ENCODE results near the gene DNAJC21. TPM values are rescaled to one million over a fixed set of nuclear protein-coding genes. Genes with fewer than 3 reads are reported as not detected.

Gene DNAJC21
- total and polyA plus RNA-seq, 10 of the 15 experiments (the other 5 are each of a cell fraction or from before 2014, with no cell fraction given): 9.2 to 53.5 (median 23.7) TPM

GRCh38 chr5:34905564-34905963 lies 23.8 kb upstream of the DNAJC21 start:
- H3K4me2 ChIP-seq (ENCODE audit: control insufficient read depth, insufficient read depth): no peak overlapping the region
- RAD21 ChIA-PET (ENCODE audit: unreplicated experiment): interaction anchor here (1.2 kb wide), 1 partner anchor 368 kb away, joined by 3 read pairs; no protein-coding TSS in a partner anchor
- no peak for ATAC-seq
- no peak overlapping the region for H2AFZ ChIP-seq (ENCODE audit: control insufficient read depth, low read depth, low read length)
- POLR2A ChIA-PET: interaction anchor here (3.1 kb wide), 1 partner anchor 10 kb away, joined by 11 read pairs; the partner anchor contains the start of genes BRIX1 and RAD1
- H3K9me3 ChIP-seq (replicated peaks; ENCODE audit: control insufficient read depth, insufficient read depth, low read length): no peaks in the 10 kb centered on the region
- no peak overlapping the region for H3K4me3 ChIP-seq
- no peaks in the 10 kb centered on the region for H3K4me1 ChIP-seq (ENCODE audit: control insufficient read depth, insufficient read depth, low read length)
- intact Hi-C loops (cut with micrococcal nuclease; ENCODE audit: unreplicated experiment): no loop called here
- DNase-seq (ENCODE audit: low read depth, low spot score): no peak
- no peak overlapping the region for H3K27ac ChIP-seq (ENCODE audit: control insufficient read depth, insufficient read depth)
- no peak for FAIRE-seq
- no peaks in the 10 kb centered on the region for H3K27me3 ChIP-seq (replicated peaks in 1 of 2; ENCODE audit: control insufficient read depth in 2 of 2, insufficient read depth in 2 of 2, low read length in 1 of 2)
- H3K9ac ChIP-seq (ENCODE audit: control insufficient read depth, insufficient read depth, low read length): no peak overlapping the region
- TF ChIP-seq RUNX3 (IDR thresholded peaks at IDR 0.05; ENCODE audit: low read length): no peak
- no peak for TF ChIP-seq PKNOX1 (IDR thresholded peaks at IDR 0.05)
- no peak for TF ChIP-seq MXI1 (IDR thresholded peaks at IDR 0.05; ENCODE audit: low read depth, low read length)
- TF ChIP-seq CBFB (IDR thresholded peaks at IDR 0.05; ENCODE audit: low read depth): no peak
- no peak for TF ChIP-seq CBX5 (IDR thresholded peaks at IDR 0.05; ENCODE audit: low read depth)
- no peak for TF ChIP-seq SRF (IDR thresholded peaks at IDR 0.05; ENCODE audit: low read depth in 2 of 2, low read length in 2 of 2)
- no peak for TF ChIP-seq EP300 (IDR thresholded peaks at IDR 0.05; ENCODE audit: borderline replicate concordance in 1 of 2, control insufficient read depth in 1 of 2, low read depth in 2 of 2, low read length in 2 of 2)
- TF ChIP-seq RELB (IDR thresholded peaks at IDR 0.05; ENCODE audit: low read depth): no peak
- TF ChIP-seq E4F1 (IDR thresholded peaks at IDR 0.05; ENCODE audit: borderline replicate concordance, partially characterized antibody): no peak
- CTCF ChIA-PET: interaction anchor here (1.0 to 2.5 kb wide), 3 partner anchors 10 to 430 kb away, joined by 4 to 6 read pairs (median 5); no protein-coding TSS in a partner anchor
- no peaks in the 10 kb centered on the region for H3K79me2 ChIP-seq (ENCODE audit: control insufficient read depth, insufficient read depth, low read length)
- H3K36me3 ChIP-seq (ENCODE audit: control insufficient read depth in 2 of 2, insufficient read depth in 2 of 2, low read length in 1 of 2): peaks cover 0 to 4% of the 10 kb centered on the region in 2 experiments; a peak in 1 of 4 replicates
- SMC1A ChIA-PET (ENCODE audit: uncharacterized antibody, unreplicated experiment): interaction anchor here (1.1 to 1.8 kb wide), 3 partner anchors 8 to 98 kb away, joined by 3 to 5 read pairs (median 3); partner anchors contain the start of genes BRIX1 and RAD1
- H4K20me1 ChIP-seq (ENCODE audit: control insufficient read depth, insufficient read depth): no peaks in the 10 kb centered on the region
- BruUV-seq (replicated peaks): no TSS peak
- 100% methylated on average over 2 of the region's 2 CpGs for WGBS (ENCODE audit: insufficient coverage, insufficient replicate concordance, low lambda C conversion rate, missing lambda C conversion rate)
- in situ Hi-C loops (cut with MboI): loop anchor here (25.0 kb wide), 2 partner anchors 418 to 893 kb away; partner anchors contain the start of gene AMACR
